Superior temporal gyrus (tissue), 1 donor: Measurements from ENCODE around the gene NR2F2.

Experiments
- DNase-seq: peaks from one replicate; pipeline ENCODE4 v3.0.0-alpha.2; 2016; ENCODE audit errors: extremely low spot score

NR2F2 gene

DNA sequence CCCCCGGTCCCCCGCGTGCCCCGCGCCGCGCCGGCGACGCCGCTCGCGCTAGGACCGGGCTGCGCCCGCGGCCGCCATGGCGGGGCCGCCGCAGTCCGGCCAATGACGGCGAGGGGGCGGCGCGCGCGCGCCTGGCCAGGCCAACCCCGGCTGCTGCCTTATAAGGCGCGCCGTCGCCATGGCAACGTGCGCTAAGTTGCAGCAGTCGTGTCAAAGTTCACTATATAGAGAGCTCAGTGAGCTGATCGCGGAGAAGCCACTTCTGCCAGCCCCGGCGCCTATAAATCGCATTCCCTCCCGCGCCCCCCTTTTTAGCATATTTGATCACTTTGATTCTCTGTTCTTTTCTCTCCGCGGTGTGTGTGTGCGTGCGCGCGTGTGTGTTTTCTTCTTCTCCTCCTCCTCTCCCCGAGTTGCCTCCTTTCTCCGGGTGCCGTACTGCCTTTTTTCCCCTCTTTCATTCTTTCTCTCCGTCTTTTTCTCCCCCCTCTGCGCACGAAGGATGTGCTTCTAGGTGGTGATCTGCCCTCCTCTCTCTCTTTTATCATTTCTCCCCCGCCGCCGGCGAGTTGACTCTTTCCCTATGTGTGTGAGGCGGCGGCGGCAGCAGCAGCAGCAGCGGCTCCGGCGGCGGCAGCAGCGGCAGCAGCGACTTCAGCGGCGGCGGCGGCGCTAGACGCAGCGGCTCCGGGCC, at the start of gene NR2F2:
NR2F2 (plus strand) TSS at position 251 of the 694 bp plus-strand sequence. CDS start 1,406 bp downstream, outside the sequence.
- peak; percentile 82 for DNase-seq

DNA sequence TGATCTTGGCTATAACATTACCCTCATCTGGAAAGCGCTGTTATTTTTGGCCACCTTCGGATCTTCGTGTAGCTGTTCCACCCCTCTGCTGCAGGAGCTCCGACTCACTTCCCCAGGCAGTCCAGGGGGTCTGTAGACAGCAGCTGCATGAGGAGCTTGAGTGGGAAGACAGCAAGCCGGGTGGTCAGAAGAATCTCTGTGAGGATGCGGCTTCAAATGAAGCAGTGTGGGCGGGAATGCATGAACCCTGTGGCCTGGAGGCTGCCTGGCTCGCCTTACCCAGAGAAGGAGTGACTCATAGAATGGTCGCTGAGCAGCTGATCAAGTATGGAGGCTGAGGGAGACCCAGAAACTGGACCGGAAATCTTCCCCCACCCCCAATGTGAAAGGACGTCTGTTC, 45.2 kb upstream of the NR2F2 start:
- DNase-seq, result no peak

DNA sequence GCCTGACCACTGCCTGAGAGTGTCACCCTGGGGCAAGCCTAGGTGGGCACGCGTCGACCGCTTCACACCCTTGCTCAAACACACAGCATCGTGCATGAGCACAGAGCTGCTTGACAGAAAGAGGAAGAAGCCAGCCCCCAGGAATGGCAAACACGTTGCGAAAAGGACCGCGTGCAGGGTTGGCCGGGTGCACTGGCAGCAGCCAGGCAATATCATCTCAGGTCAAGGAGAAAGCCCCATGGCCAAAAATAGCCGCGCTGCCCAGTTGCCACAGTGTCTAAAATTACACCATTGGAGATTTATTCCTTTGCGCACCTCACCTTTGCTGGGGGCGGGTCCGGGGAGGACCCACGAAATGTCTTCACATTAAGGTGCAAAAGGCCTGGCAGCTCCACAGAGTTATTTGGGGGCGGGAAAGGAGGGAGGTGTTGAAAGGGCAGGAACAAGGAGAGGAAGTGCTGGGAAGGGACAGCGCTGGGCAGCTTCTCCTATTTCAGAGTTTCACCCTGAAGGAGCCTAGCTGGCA, 44.7 kb upstream of the NR2F2 start:
- no peak for DNase-seq

DNA sequence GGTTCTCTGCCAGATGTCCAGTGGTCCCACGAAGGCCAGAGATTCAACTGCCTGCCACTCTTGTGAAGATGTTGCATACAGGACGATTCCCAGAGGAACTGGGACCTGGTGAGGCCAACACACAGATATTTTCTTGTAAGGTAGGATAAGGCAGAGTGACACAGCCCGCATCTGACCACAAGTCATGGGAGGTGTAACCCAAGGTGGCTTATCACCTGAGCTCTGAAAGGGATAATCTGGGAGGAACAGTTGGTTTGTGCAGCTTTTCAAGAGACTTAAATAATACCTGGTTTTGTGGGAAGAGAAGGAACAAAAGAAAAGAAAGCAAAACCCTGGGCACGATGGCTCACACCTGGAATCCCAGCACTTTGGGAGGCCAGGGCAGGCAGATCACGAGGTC, 39.8 kb upstream of the NR2F2 start:
- no peak for DNase-seq

DNA sequence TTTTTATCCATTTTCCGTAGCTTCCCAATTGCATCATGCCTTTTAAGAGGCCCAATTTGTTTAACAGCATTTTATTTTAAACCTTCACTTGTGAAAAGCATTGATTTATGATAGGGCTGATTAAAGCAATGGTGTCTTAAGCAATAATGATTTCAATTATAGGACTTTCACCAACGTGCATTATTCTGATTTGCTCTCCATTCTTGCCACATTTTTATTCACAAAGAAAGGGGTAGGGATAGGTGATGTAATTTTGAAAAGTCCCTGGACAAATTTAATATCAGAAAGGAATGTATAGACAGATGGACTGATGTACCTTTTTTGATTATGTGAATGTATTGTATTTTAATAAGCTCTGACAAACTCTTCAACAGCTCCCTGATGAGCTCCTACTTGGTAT, 37.9 kb upstream of the NR2F2 start:
- no peak for DNase-seq

- no peak for DNase-seq
These were observed 37.1 kb upstream of the NR2F2 start for GRCh38 chr15:96293441-96293840.

GRCh38 chr15:96294766-96295165, 35.7 kb upstream of the NR2F2 start:
- no peak for DNase-seq

DNA sequence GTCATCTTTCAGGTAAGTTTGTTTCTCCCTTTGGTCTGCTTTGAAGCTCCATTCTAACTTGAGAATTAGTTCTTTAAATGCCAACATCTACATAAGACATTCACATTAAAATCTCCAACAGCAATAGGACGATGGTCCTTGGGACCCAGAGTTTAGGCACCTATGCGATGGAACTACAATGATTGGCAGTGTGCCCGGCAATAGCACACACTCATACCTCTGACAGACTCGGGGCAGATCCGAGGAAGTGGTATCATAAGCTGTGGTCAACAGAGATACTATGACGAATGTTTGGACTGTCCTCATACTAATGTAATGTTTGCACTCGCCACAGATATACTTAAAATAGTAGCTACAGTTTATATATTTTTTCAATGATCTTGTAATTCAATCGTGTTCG, 34.2 kb upstream of the NR2F2 start:
- no peak for DNase-seq

GRCh38 chr15:96297783-96298182, 32.7 kb upstream of the NR2F2 start:
- DNase-seq, result no peak

- no peak for DNase-seq
These were observed 32.3 kb upstream of the NR2F2 start for GRCh38 chr15:96298217-96298616.

GRCh38 chr15:96300836-96301235, 29.7 kb upstream of the NR2F2 start:
- DNase-seq, result no peak

- DNase-seq, result no peak
These were observed 26.9 kb upstream of the NR2F2 start for GRCh38 chr15:96303503-96304056.

- DNase-seq, result no peak
These were observed 25.7 kb upstream of the NR2F2 start for GRCh38 chr15:96304839-96305238.

- DNase-seq, result no peak
These were observed 24.2 kb upstream of the NR2F2 start for GRCh38 chr15:96306321-96306720.

- no peak for DNase-seq
These were observed 22.6 kb upstream of the NR2F2 start for GRCh38 chr15:96307856-96308394.

GRCh38 chr15:96309143-96309660, 21.3 kb upstream of the NR2F2 start:
- no peak for DNase-seq

DNA sequence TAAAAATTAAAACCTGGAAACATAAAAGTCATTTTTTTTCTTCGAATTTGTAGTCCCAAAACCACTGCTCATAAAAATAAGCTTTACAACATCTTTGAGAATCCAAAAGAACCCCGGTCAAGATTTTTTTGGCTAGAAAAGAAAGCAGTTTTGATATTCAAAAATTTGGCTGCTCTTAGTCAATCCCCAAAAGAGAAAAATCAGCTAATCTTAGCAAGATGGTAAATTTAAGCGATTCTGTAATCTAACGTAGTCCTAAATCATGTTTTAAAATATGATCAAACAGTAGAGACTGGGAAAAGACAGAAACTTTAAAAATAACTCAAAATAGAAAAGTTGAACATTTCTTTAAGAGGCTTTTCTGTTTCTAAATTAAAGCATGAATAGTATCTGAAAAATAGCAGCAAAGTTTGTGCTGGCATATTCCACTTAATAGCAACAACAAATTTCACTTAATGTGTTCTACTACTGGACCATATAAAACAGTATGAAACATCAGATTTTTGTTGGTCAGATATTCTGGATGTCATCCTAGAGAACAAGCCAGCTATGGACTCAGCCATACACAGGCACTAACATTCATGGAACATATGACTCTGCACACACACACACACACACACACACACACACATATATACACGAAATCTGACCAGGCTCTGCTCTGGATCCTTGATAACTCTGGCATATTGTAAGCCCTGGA, 19.1 kb upstream of the NR2F2 start:
- DNase-seq, result no peak

- DNase-seq, result no peak
These were observed 18.6 kb upstream of the NR2F2 start for GRCh38 chr15:96311956-96312294.

GRCh38 chr15:96312641-96313335, 17.7 kb upstream of the NR2F2 start:
- DNase-seq, result no peak

DNA sequence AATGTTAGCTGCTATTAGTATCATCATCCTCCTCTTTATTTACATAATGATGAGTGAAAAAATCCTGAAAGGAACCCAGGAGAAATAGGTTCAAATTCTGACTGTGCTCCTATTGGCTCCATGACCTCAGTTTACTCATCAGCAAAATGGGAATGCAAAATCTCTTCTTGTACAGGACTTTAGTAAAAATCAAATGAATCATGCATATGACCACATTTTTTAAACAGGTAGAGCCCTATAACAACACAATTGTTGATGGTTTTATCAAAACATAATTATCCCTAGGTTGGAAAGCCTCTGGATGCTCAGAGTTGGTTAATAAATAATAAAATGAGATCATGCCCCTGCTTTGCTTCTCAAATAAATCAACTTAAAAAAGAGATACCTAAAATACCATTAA, 16.0 kb upstream of the NR2F2 start:
- no peak for DNase-seq

- no peak for DNase-seq
These were observed 15.5 kb upstream of the NR2F2 start for GRCh38 chr15:96314963-96315362.
